HFF-Myc (cell line): ENCODE measurements around the gene ZBTB42.

Experiments
- DNase-seq: peaks from one replicate; pipeline ENCODE4 v3.0.0-alpha.2; 2011; ENCODE audit warnings: low read depth; ENCODE audit errors: extremely low read depth
- H3K4me3 ChIP-seq: replicated peaks from 2 replicates; pipeline ENCODE4 v1.5.1; 2011; ENCODE audit warnings: low read depth, mild to moderate bottlenecking, control low read depth, low read length
- TF ChIP-seq, protein P1 (sequence below): IDR thresholded peaks from 2 replicates; pipeline ENCODE4 v1.5.1; 2012; ENCODE audit warnings: mild to moderate bottlenecking, low read depth, low read length, control low read depth; ENCODE audit errors: missing control alignments

ZBTB42 gene

GRCh38 chr14:104774453-104775072 lies 26.3 kb upstream of the ZBTB42 start:
- H3K4me3 ChIP-seq: no peak overlapping the region
- no peak for DNase-seq
- TF ChIP-seq, protein P1, sequence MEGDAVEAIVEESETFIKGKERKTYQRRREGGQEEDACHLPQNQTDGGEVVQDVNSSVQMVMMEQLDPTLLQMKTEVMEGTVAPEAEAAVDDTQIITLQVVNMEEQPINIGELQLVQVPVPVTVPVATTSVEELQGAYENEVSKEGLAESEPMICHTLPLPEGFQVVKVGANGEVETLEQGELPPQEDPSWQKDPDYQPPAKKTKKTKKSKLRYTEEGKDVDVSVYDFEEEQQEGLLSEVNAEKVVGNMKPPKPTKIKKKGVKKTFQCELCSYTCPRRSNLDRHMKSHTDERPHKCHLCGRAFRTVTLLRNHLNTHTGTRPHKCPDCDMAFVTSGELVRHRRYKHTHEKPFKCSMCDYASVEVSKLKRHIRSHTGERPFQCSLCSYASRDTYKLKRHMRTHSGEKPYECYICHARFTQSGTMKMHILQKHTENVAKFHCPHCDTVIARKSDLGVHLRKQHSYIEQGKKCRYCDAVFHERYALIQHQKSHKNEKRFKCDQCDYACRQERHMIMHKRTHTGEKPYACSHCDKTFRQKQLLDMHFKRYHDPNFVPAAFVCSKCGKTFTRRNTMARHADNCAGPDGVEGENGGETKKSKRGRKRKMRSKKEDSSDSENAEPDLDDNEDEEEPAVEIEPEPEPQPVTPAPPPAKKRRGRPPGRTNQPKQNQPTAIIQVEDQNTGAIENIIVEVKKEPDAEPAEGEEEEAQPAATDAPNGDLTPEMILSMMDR: no peak

DNA sequence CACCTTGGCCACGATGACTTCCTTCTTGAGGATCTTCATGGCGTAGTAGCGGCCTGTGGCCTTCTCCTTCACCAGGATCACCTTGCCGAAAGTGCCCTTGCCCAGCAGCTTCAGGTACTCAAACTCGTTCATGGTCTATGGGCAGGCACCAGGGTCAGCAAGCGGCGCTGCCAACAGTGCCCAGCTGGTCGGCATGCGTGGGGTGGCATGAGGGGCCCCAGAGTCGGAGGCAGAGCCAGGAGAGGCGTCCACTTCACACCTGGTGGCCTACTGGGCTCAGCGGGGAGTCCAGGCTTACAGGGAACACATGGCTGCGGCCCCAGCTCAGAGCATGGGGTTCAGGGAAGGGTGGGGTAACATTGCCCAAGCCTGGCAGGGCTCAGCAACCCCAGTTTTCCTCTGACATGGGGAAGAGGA lies 25.8 kb upstream of the ZBTB42 start:
- DNase-seq: no peak
- H3K4me3 ChIP-seq: no peak overlapping the region
- TF ChIP-seq, protein P1: no peak

GRCh38 chr14:104776481-104776880 lies 24.4 kb upstream of the ZBTB42 start:
- DNase-seq: no peak
- no peak overlapping the region for H3K4me3 ChIP-seq

GRCh38 chr14:104776961-104777807 lies 23.7 kb upstream of the ZBTB42 start:
- TF ChIP-seq, protein P1: no peak
- no peak for DNase-seq
- H3K4me3 ChIP-seq: no peak overlapping the region

More at GRCh38 chr14:104776481-104776880, 24.4 kb upstream of the ZBTB42 start:
- TF ChIP-seq, protein P1: no peak

- H3K4me3 ChIP-seq: no peak overlapping the region
- no peak for DNase-seq
- TF ChIP-seq, protein P1: no peak
Measured at GRCh38 chr14:104777808-104778249, 23.1 kb upstream of the ZBTB42 start.

- no peak overlapping the region for H3K4me3 ChIP-seq
- TF ChIP-seq, protein P1: no peak
- no peak for DNase-seq
Measured at GRCh38 chr14:104778694-104779331, 22.1 kb upstream of the ZBTB42 start.
